SK-N-SH (cell line): Measurements from ENCODE around the gene PAFAH1B2. TPM values are rescaled to one million over a fixed set of nuclear protein-coding genes. Genes with fewer than 3 reads are reported as not detected.
"Not testable (repeated sequence)": the region's sequence is repeated elsewhere in the genome, so short reads cannot be mapped to it uniquely, and the experiment has no call there.

Source experiments
- CTCF ChIA-PET: fragments of 300-600, 350-600 bp; formaldehyde crosslinking; extraction: SDS; loops from one replicate; lab custom pipeline; 2021; lab: Yijun Ruan, JAX
- POLR2A ChIA-PET: fragments of 350-600 bp; sonication (Branson Sonifier 250); formaldehyde crosslinking; extraction: SDS; loops from one replicate; lab custom pipeline; 2020; ENCODE audit warnings: antibody characterized with exemption, inconsistent platforms; lab: Yijun Ruan, JAX
- DNase-seq: peaks from one replicate; pipeline ENCODE4 v3.0.0; 2012
- H2AFZ ChIP-seq: fragments of 200-600 bp; sonication (generic); 2 replicates; pipeline ENCODE4 v1.8.1; 2016; ENCODE audit warnings: antibody characterized with exemption, mild to moderate bottlenecking, low read depth
- H3F3A ChIP-seq: fragments of 200-600 bp; sonication (generic); replicated peaks from 2 replicates; pipeline ENCODE3; 2016; ENCODE audit warnings: antibody characterized with exemption, mild to moderate bottlenecking; ENCODE audit not compliant: insufficient read depth
- H3K27ac ChIP-seq, 2 experiments: fragments of 200-500 bp in 1 of 2; fragments of 200-600 bp in 1 of 2; sonication (Bioruptor generic) in 1 of 2; sonication (generic), shearing (Covaris generic) in 1 of 2; 2 replicates each; pipeline versions ENCODE4 v1.5.1 to v1.6.1; 2014 to 2016; ENCODE audit warnings: low read depth in 2 of 2, inconsistent platforms in 1 of 2, low read length in 1 of 2, mild to moderate bottlenecking in 1 of 2, mixed read lengths in 1 of 2
- H3K27me3 ChIP-seq: fragments of 200-600 bp; sonication (generic), shearing (Covaris generic); 2 replicates; pipeline ENCODE4 v1.6.1; 2016; ENCODE audit warnings: mixed run types; ENCODE audit not compliant: insufficient read depth
- H3K36me3 ChIP-seq, 2 experiments: fragments of 200-500 bp in 1 of 2; fragments of 200-600 bp in 1 of 2; sonication (Bioruptor generic) in 1 of 2; sonication (generic) in 1 of 2; replicated peaks in 1 of 2; 2 replicates each; pipeline versions ENCODE3 to v1.5.1; 2014 to 2016; ENCODE audit warnings: low read length in 1 of 2, mild to moderate bottlenecking in 1 of 2; ENCODE audit not compliant: insufficient read depth in 2 of 2, control insufficient read depth in 1 of 2
- H3K4me1 ChIP-seq, 2 experiments: fragments of 200-500 bp in 1 of 2; fragments of 200-600 bp in 1 of 2; sonication (Bioruptor generic) in 1 of 2; sonication (generic), shearing (Covaris generic) in 1 of 2; 2 replicates each; pipeline versions ENCODE4 v1.5.1 to v1.6.1; 2014 to 2016; ENCODE audit warnings: low read depth in 1 of 2, low read length in 1 of 2, mixed run types in 1 of 2; ENCODE audit not compliant: insufficient read depth in 2 of 2, control insufficient read depth in 1 of 2
- H3K4me2 ChIP-seq: fragments of 200-600 bp; sonication (generic), shearing (Covaris generic); 2 replicates; pipeline ENCODE4 v1.6.1; 2017; ENCODE audit warnings: mixed run types
- H3K4me3 ChIP-seq, 2 experiments: fragments of 200-500 bp in 1 of 2; fragments of 200-600 bp in 1 of 2; sonication (Bioruptor generic) in 1 of 2; sonication (generic), shearing (Covaris generic) in 1 of 2; 2 replicates each; pipeline versions ENCODE4 v1.5.1 to v1.8.1; 2014 to 2016; ENCODE audit warnings: low read depth in 2 of 2, inconsistent platforms in 1 of 2, low read length in 1 of 2, mild to moderate bottlenecking in 1 of 2, mixed read lengths in 1 of 2, moderate library complexity in 1 of 2
- H3K79me2 ChIP-seq: fragments of 200-600 bp; sonication (generic); 2 replicates; pipeline ENCODE4 v1.8.1; 2017; ENCODE audit warnings: mild to moderate bottlenecking; ENCODE audit not compliant: insufficient read depth
- H3K9ac ChIP-seq: fragments of 200-600 bp; sonication (generic); 2 replicates; pipeline ENCODE4 v1.6.1; 2017; ENCODE audit warnings: mixed run types
- H3K9me2 ChIP-seq: fragments of 200-600 bp; sonication (generic); 2 replicates; pipeline ENCODE4 v1.6.1; 2017; ENCODE audit warnings: mixed run types
- H3K9me3 ChIP-seq: fragments of 200-600 bp; sonication (generic); 2 replicates; pipeline ENCODE4 v1.6.1; 2017; ENCODE audit warnings: mixed run types, mild to moderate bottlenecking, moderate library complexity
- H4K20me1 ChIP-seq: fragments of 200-600 bp; sonication (generic); 2 replicates; pipeline ENCODE4 v1.6.1; 2017; ENCODE audit warnings: mild to moderate bottlenecking, mixed run types; ENCODE audit not compliant: insufficient read depth
- CTCF ChIP-seq: fragments of 200-600 bp; sonication (generic); IDR thresholded peaks from 2 replicates; pipeline ENCODE4 v1.6.1; 2017; ENCODE audit warnings: antibody characterized with exemption, mild to moderate bottlenecking, moderate library complexity
- ELF1 ChIP-seq: IDR thresholded peaks from 2 replicates; pipeline ENCODE4 v1.4.0; 2012
- EP300 ChIP-seq, 2 experiments: IDR thresholded peaks; 2 replicates each; pipeline versions ENCODE4 v1.4.0 to v1.6.1; 2012; ENCODE audit warnings: borderline replicate concordance in 1 of 2, low read depth in 1 of 2, low read length in 1 of 2
- GABPA ChIP-seq: IDR thresholded peaks from 2 replicates; pipeline ENCODE4 v1.4.0; 2012; ENCODE audit warnings: low read depth, mild to moderate bottlenecking
- MAX ChIP-seq: IDR thresholded peaks from 2 replicates; pipeline ENCODE4 v1.4.0; 2012; ENCODE audit warnings: low read depth
- NRF1 ChIP-seq: IDR thresholded peaks from 2 replicates; pipeline ENCODE4 v1.6.1; 2012; ENCODE audit warnings: low read depth, mild to moderate bottlenecking, low read length
- POLR2AphosphoS5 ChIP-seq: IDR thresholded peaks from 2 replicates; pipeline ENCODE4 v1.6.1; 2012; ENCODE audit warnings: low read depth, low read length
- REST ChIP-seq: IDR thresholded peaks from 2 replicates; pipeline ENCODE4 v1.6.1; 2012; ENCODE audit warnings: mild to moderate bottlenecking, low read depth, low read length, moderate library complexity
- RXRA ChIP-seq: IDR thresholded peaks from 2 replicates; pipeline ENCODE4 v1.4.0; 2012; ENCODE audit warnings: low read depth, mild to moderate bottlenecking, borderline replicate concordance
- SMC3 ChIP-seq: IDR thresholded peaks from 2 replicates; pipeline ENCODE4 v1.6.1; 2012; ENCODE audit warnings: low read depth, low read length, improper control_type of control experiment
- TEAD4 ChIP-seq: IDR thresholded peaks from 2 replicates; pipeline ENCODE4 v1.4.0; 2012; ENCODE audit warnings: mild to moderate bottlenecking, borderline replicate concordance; ENCODE audit not compliant: insufficient read depth
- ZBTB33 ChIP-seq: IDR thresholded peaks from 2 replicates; pipeline ENCODE4 v1.4.0; 2012; ENCODE audit warnings: low read depth, borderline replicate concordance
- WGBS: methylation state at CpG from one replicate; pipeline ENCODE4 v1.1.6; 2017; ENCODE audit warnings: low lambda C conversion rate; 5-methylcytosine and 5-hydroxymethylcytosine counted together
- polyA plus RNA-seq, 3 experiments: library from polyadenylated mRNA; depleted of rRNA; stranded (reverse); fragments of >200 nt; gene quantifications; 2 replicates each; pipeline ENCODE4 v1.2.3, GENCODE V29; 2012

PAFAH1B2 gene
- polyA plus RNA-seq, 1 of the 3 experiments (the other 2 are of a cell fraction) = 19.6 TPM

GRCh38 chr11:117182551-117182935 is 38.5 kb downstream of the PAFAH1B2 start:
- TF ChIP-seq ELF1 = no peak
- no peak for TF ChIP-seq SMC3
- no peak for TF ChIP-seq CTCF
- TF ChIP-seq NRF1 = no peak
- no peak for TF ChIP-seq MAX
- no peak for TF ChIP-seq ZBTB33
- no peak for TF ChIP-seq RXRA
- TF ChIP-seq POLR2AphosphoS5 = no peak
- TF ChIP-seq REST = no peak
- TF ChIP-seq GABPA = no peak
- no peak for TF ChIP-seq TEAD4
- no peak for TF ChIP-seq EP300 (IDR thresholded peaks at IDR 0.05; ENCODE audit: borderline replicate concordance in 1 of 2, low read depth in 1 of 2, low read length in 1 of 2)
- peaks cover 10 to 20% of the 10 kb centered on the region in 2 experiments; a peak in 2 of 4 replicates for H3K4me1 ChIP-seq
- CTCF ChIA-PET = interaction anchor here (0.6 to 6.4 kb wide), 8 partner anchors 10 to 322 kb away, joined by 3 to 54 read pairs (median 4); partner anchors contain the start of genes PCSK7 and RNF214
- peaks cover 7% of the 10 kb centered on the region for H3F3A ChIP-seq
- no peak overlapping the region for H3K4me2 ChIP-seq
- DNase-seq = no peak
- POLR2A ChIA-PET = no interaction called here
- H3K4me3 ChIP-seq = no peak overlapping the region
- H3K79me2 ChIP-seq = peaks cover 11% of the 10 kb centered on the region; the same call in 1 of the 2 replicates
- H3K9me2 ChIP-seq = no peaks in the 10 kb centered on the region
- WGBS = 92% methylated on average over 9 of the region's 10 CpGs
- no peaks in the 10 kb centered on the region for H3K9me3 ChIP-seq
- H3K27me3 ChIP-seq = no peaks in the 10 kb centered on the region
- no peaks in the 10 kb centered on the region for H4K20me1 ChIP-seq
- peaks cover 8 to 14% of the 10 kb centered on the region in 2 experiments for H3K36me3 ChIP-seq
- no peak overlapping the region for H3K9ac ChIP-seq
- H3K27ac ChIP-seq = no peak overlapping the region
- no peak overlapping the region for H2AFZ ChIP-seq

GRCh38 chr11:117183178-117183577 is 39.1 kb downstream of the PAFAH1B2 start:
- H3F3A ChIP-seq, H4K20me1 ChIP-seq, H3K4me2 ChIP-seq, H3K9ac ChIP-seq, POLR2A ChIA-PET, H3K4me3 ChIP-seq, H2AFZ ChIP-seq, H3K27me3 ChIP-seq, DNase-seq, H3K9me3 ChIP-seq, H3K9me2 ChIP-seq, H3K27ac ChIP-seq: not testable (repeated sequence)
- WGBS = 92% methylated on average over 13 of the region's 13 CpGs
- H3K79me2 ChIP-seq = peaks cover 11% of the 10 kb centered on the region; the same call in 1 of the 2 replicates
- CTCF ChIA-PET = interaction anchor here (0.6 to 6.4 kb wide), 4 partner anchors 41 to 322 kb away, joined by 3 to 54 read pairs (median 4); no protein-coding TSS in a partner anchor
- peaks cover 10 to 16% of the 10 kb centered on the region in 2 experiments; a peak in 2 of 4 replicates for H3K4me1 ChIP-seq
- H3K36me3 ChIP-seq = peaks cover 8 to 14% of the 10 kb centered on the region in 2 experiments
